HG03097 (cell line): ENCODE data around the gene GPR161.
"Not testable (repeated sequence)": the region's sequence is repeated elsewhere in the genome, so short reads cannot be mapped to it uniquely, and the experiment has no call there.

Experiments
- ATAC-seq: cut with Tn5 transposase; IDR thresholded peaks from one replicate; pipeline ENCODE4 v1.9.1; 2021; ENCODE audit not compliant: unreplicated experiment, low FRiP score

Gene GPR161

GRCh38 chr1:168089979-168090337, 46.8 kb downstream of the GPR161 start:
- ATAC-seq, result no peak

- no peak for ATAC-seq
Observed at GRCh38 chr1:168089326-168089978, 47.3 kb downstream of the GPR161 start.

- no peak for ATAC-seq
Observed at GRCh38 chr1:168088511-168089325, 48.0 kb downstream of the GPR161 start.

- ATAC-seq, result no peak
Observed at GRCh38 chr1:168087696-168088095, 49.0 kb downstream of the GPR161 start.

- ATAC-seq, result no peak
Observed at GRCh38 chr1:168086438-168086837, 50.3 kb downstream of the GPR161 start.

GRCh38 chr1:168085401-168085872, 51.3 kb downstream of the GPR161 start:
- no peak for ATAC-seq

- ATAC-seq, result no peak
Observed at GRCh38 chr1:168084396-168085231, 52.1 kb downstream of the GPR161 start.

- ATAC-seq, result no peak
Observed at GRCh38 chr1:168083456-168084325, 53.0 kb downstream of the GPR161 start.

- peak; percentile 62 for ATAC-seq
Observed at GRCh38 chr1:168082008-168082876, 54.5 kb downstream of the GPR161 start.

- no peak for ATAC-seq
Observed at GRCh38 chr1:168081373-168082007, 55.2 kb downstream of the GPR161 start.

- ATAC-seq, result no peak
Observed at GRCh38 chr1:168079761-168080160, 57.0 kb downstream of the GPR161 start.

- no peak for ATAC-seq
Observed at GRCh38 chr1:168069384-168069783, 67.3 kb downstream of the GPR161 start.

- ATAC-seq, result no peak
Observed at GRCh38 chr1:168065506-168065905, 71.2 kb downstream of the GPR161 start.

GRCh38 chr1:168064216-168064615, 72.5 kb downstream of the GPR161 start:
- ATAC-seq, result no peak

GRCh38 chr1:168057921-168058320, 78.8 kb downstream of the GPR161 start:
- no peak for ATAC-seq

- no peak for ATAC-seq
Observed at GRCh38 chr1:168057355-168057754, 79.4 kb downstream of the GPR161 start.

GRCh38 chr1:168056152-168056551, 80.6 kb downstream of the GPR161 start:
- not testable (repeated sequence) for ATAC-seq

GRCh38 chr1:168054117-168054516, 82.6 kb downstream of the GPR161 start:
- ATAC-seq, result no peak

- no peak for ATAC-seq
Observed at GRCh38 chr1:168053681-168054080, 83.0 kb downstream of the GPR161 start.
